Coronary artery (tissue), 2 donors: ENCODE results near the gene TEAD4.

ENCODE experiments used
- DNase-seq: peaks from one replicate; pipeline ENCODE4 v3.0.0-alpha.2; 2017; ENCODE audit warnings: low spot score
- H3K27ac ChIP-seq, 2 donors: fragments of 200-600 bp; sonication (generic); one replicate each; pipeline ENCODE4 v1.5.1; 2016 to 2019
- H3K4me3 ChIP-seq: fragments of 200-600 bp; sonication (generic); 2 replicates; pipeline ENCODE4 v1.5.1; 2016; ENCODE audit warnings: mild to moderate bottlenecking, moderate library complexity
- TF ChIP-seq, protein P1 (sequence below): fragments of 200-600 bp; sonication (generic); IDR thresholded peaks from one replicate; pipeline ENCODE4 v1.5.1; 2019; ENCODE audit warnings: antibody characterized with exemption

TEAD4 gene

GRCh38 chr12:2959192-2959504 lies at the start of gene TEAD4:
Gene TEAD4 (plus strand): TSS chr12:2959397.
- TF ChIP-seq, protein P1, sequence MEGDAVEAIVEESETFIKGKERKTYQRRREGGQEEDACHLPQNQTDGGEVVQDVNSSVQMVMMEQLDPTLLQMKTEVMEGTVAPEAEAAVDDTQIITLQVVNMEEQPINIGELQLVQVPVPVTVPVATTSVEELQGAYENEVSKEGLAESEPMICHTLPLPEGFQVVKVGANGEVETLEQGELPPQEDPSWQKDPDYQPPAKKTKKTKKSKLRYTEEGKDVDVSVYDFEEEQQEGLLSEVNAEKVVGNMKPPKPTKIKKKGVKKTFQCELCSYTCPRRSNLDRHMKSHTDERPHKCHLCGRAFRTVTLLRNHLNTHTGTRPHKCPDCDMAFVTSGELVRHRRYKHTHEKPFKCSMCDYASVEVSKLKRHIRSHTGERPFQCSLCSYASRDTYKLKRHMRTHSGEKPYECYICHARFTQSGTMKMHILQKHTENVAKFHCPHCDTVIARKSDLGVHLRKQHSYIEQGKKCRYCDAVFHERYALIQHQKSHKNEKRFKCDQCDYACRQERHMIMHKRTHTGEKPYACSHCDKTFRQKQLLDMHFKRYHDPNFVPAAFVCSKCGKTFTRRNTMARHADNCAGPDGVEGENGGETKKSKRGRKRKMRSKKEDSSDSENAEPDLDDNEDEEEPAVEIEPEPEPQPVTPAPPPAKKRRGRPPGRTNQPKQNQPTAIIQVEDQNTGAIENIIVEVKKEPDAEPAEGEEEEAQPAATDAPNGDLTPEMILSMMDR = no peak
- no peak for DNase-seq
- Histone ChIP-seq H3K4me3 (peak within 1 kb of the TSS; percentile 83), H3K27ac (peak within 1 kb of the TSS; percentile 69 to 94)

GRCh38 chr12:2912216-2912575 lies 47.0 kb upstream of the TEAD4 start:
- no peak overlapping the region for H3K27ac ChIP-seq
- TF ChIP-seq, protein P1 = no peak

GRCh38 chr12:2919249-2919648 lies 39.9 kb upstream of the TEAD4 start:
- no peak overlapping the region for H3K4me3 ChIP-seq
- DNase-seq = no peak
- TF ChIP-seq, protein P1 = no peak
- no peak overlapping the region for H3K27ac ChIP-seq

More at GRCh38 chr12:2912216-2912575, 47.0 kb upstream of the TEAD4 start:
- no peak for DNase-seq
- no peak overlapping the region for H3K4me3 ChIP-seq

- H3K4me3 ChIP-seq = no peak overlapping the region
Measured at GRCh38 chr12:2922329-2922728, 36.9 kb upstream of the TEAD4 start.

DNA sequence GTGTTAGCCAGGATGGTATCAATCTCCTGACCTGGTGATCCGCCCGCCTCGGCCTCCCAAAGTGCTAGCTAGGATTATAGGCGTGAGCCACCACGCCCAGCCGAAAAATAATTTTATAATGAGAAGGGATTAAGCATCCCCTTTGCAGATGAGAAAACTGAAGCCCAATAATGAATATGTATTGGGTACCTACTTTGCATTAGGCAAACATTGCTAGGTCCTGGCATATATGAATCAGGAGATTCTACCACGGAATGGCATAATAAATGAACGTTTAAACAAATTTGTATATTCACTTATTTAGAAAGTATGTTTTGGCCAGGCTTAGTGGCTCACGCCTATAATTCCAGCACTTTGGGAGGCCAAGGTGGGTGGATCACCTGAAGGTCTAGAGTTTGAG lies 36.1 kb upstream of the TEAD4 start:
- Histone ChIP-seq H3K4me3 (no peak overlapping the region), H3K27ac (no peak overlapping the region)
- TF ChIP-seq, protein P1 = no peak
- DNase-seq = no peak

More at GRCh38 chr12:2922329-2922728, 36.9 kb upstream of the TEAD4 start:
- TF ChIP-seq, protein P1 = no peak
- no peak for DNase-seq
- no peak overlapping the region for H3K27ac ChIP-seq

GRCh38 chr12:2924019-2924418 lies 35.2 kb upstream of the TEAD4 start:
- DNase-seq = no peak
- no peak overlapping the region for H3K4me3 ChIP-seq
- TF ChIP-seq, protein P1 = no peak
- no peak overlapping the region for H3K27ac ChIP-seq

DNA sequence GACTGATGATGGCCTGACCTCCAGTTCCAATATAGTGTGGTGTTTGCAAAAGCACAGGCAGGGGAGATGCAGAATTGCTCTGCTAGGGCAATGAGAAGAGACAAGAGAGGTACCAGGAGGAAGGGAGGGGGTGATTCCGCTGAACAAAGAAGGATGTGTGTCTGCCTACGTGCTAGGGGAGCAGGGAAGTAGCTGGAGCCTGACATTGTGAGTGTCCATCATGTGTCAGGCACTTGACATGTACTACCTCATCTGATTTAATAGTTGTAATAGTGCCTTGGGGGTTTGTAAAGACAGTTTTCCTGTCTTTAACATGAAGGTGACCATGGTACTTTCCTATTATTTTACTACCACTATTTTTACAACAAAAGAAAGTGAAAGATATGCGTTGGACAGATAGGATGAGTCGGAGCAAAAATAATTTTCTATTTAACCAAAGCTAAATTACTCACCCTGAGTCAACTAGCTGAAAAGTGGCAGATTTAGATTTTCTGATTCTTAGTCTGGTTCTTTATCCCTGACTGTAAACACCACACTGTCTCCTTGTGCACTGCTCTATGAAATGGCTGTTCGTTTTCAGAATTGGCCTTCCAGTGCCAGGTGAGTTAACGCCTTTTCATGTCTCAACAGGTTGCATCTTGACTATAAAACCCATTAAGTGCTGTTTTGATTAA lies 33.7 kb upstream of the TEAD4 start:
- TF ChIP-seq, protein P1 = no peak
- no peak for DNase-seq
- Histone ChIP-seq H3K4me3 (no peak overlapping the region), H3K27ac (no peak overlapping the region)
